ENCODE measurements around the gene PCSK7. TPM values are rescaled to one million over a fixed set of nuclear protein-coding genes. Genes with fewer than 3 reads are reported as not detected.
A peak's percentile ranks its signal among the peaks of the same experiment; 100 is the strongest.

PCSK7 gene
- total RNA-seq, 2 experiments from 2014 or later, result 229 to 247 TPM

DNA sequence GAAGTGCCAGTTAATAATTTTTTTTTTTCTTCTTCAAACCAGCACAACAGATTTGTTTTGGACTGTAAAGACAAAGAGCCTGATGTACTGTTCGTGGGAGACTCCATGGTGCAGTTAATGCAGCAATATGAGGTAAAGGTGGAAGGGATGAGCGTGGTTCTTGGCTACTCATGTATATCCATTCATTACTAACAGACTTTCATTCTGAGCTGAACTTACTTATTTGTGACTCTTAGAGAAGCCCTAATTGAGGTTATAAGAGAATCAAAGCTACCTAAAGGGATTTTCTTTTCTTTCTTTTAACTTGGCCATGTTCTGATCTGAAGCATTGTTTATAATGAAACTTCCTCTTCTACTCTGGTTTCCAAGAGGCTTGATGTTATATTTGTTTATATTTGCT is 72.0 kb downstream of the PCSK7 start:
- Histone ChIP-seq H3K27me3 (ENCODE audit: control insufficient read depth in 1 of 2, insufficient read depth in 2 of 2, low read length in 2 of 2) (no peaks in the 10 kb centered on the region), H3K4me3 (ENCODE audit: low read length) (no peak overlapping the region), H3K36me3 (ENCODE audit: insufficient read depth, low read length) (peaks cover 70% of the 10 kb centered on the region), H3K9me3 (ENCODE audit: control insufficient read depth in 1 of 2, insufficient read depth in 1 of 2, low read length in 2 of 2) (no peaks in the 10 kb centered on the region), H3K4me1 (ENCODE audit: insufficient read depth, low read length) (peaks cover 1% of the 10 kb centered on the region), H3K27ac (ENCODE audit: low read depth in 1 of 2, low read length in 2 of 2) (no peak overlapping the region)
- H3K36me3 Mint-ChIP-seq (ENCODE audit: low read depth), result peaks cover 85% of the 10 kb centered on the region
- TF ChIP-seq, protein P1, sequence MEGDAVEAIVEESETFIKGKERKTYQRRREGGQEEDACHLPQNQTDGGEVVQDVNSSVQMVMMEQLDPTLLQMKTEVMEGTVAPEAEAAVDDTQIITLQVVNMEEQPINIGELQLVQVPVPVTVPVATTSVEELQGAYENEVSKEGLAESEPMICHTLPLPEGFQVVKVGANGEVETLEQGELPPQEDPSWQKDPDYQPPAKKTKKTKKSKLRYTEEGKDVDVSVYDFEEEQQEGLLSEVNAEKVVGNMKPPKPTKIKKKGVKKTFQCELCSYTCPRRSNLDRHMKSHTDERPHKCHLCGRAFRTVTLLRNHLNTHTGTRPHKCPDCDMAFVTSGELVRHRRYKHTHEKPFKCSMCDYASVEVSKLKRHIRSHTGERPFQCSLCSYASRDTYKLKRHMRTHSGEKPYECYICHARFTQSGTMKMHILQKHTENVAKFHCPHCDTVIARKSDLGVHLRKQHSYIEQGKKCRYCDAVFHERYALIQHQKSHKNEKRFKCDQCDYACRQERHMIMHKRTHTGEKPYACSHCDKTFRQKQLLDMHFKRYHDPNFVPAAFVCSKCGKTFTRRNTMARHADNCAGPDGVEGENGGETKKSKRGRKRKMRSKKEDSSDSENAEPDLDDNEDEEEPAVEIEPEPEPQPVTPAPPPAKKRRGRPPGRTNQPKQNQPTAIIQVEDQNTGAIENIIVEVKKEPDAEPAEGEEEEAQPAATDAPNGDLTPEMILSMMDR (IDR thresholded peaks at IDR 0.05), result no peak
- intact Hi-C loops (cut with DNase I, micrococcal nuclease), result no loop called here
- H3K27ac Mint-ChIP-seq, result peak overlapping the region; percentile 39
- DNase-seq (no peak), ATAC-seq (ENCODE audit: poor library complexity) (no peak)
- CTCF ChIA-PET, result interaction anchor here (1.0 kb wide), 1 partner anchor 67 kb away, joined by 3 read pairs; no protein-coding TSS in a partner anchor
- H3K9me3 Mint-ChIP-seq, result no peaks in the 10 kb centered on the region
- H3K4me1 Mint-ChIP-seq (ENCODE audit: low read depth), result peaks cover 14% of the 10 kb centered on the region
- H3K4me3 Mint-ChIP-seq, result no peak overlapping the region
- no peaks in the 10 kb centered on the region for H3K27me3 Mint-ChIP-seq
- POLR2A ChIA-PET, result interaction anchor here (0.9 kb wide), 1 partner anchor 305 kb away, joined by 3 read pairs; no protein-coding TSS in a partner anchor

- no peaks in the 10 kb centered on the region for H3K9me3 Mint-ChIP-seq
- intact Hi-C loops (cut with DNase I, micrococcal nuclease), result no loop called here
- H3K36me3 Mint-ChIP-seq (ENCODE audit: low read depth), result peaks cover 86% of the 10 kb centered on the region
- ATAC-seq (ENCODE audit: poor library complexity) (no peak), DNase-seq (no peak)
- Histone ChIP-seq H3K36me3 (ENCODE audit: insufficient read depth, low read length) (peaks cover 68% of the 10 kb centered on the region), H3K4me3 (ENCODE audit: low read length) (no peak overlapping the region), H3K4me1 (ENCODE audit: insufficient read depth, low read length) (peaks cover 3% of the 10 kb centered on the region), H3K9me3 (ENCODE audit: control insufficient read depth in 1 of 2, insufficient read depth in 1 of 2, low read length in 2 of 2) (no peaks in the 10 kb centered on the region), H3K27ac (ENCODE audit: low read depth in 1 of 2, low read length in 2 of 2) (no peak overlapping the region), H3K27me3 (ENCODE audit: control insufficient read depth in 1 of 2, insufficient read depth in 2 of 2, low read length in 2 of 2) (no peaks in the 10 kb centered on the region)
- no peak overlapping the region for H3K4me3 Mint-ChIP-seq
- TF ChIP-seq, protein P1 (IDR thresholded peaks at IDR 0.05), result no peak
- no peak overlapping the region for H3K27ac Mint-ChIP-seq
- H3K27me3 Mint-ChIP-seq, result no peaks in the 10 kb centered on the region
- H3K4me1 Mint-ChIP-seq (ENCODE audit: low read depth), result peaks cover 18% of the 10 kb centered on the region
- ChIA-PET CTCF (no interaction called here), POLR2A (no interaction called here)
Observed at GRCh38 chr11:117157507-117157906, 74.4 kb downstream of the PCSK7 start.

DNA sequence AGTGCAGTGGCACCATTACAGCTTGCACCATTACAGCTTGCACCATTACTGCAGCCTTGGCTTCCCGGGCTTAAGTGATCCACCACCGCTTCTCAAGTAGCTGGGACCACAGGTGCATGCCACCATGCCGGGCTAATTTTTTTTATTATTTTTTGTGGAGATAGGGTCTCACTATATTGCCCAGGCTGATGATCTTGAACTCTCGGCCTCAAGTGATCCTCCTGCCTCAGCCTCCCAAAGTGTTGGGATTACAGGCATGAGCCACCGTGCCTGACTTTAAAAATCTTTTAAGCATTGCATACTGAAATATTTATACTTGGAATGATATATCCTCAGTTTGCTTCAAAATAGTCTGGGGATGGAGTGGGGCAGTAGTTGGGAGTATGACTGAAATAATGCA is 77.4 kb downstream of the PCSK7 start:
- Histone ChIP-seq H3K27me3 (ENCODE audit: control insufficient read depth in 1 of 2, insufficient read depth in 2 of 2, low read length in 2 of 2) (no peaks in the 10 kb centered on the region), H3K27ac (ENCODE audit: low read depth in 1 of 2, low read length in 2 of 2) (no peak overlapping the region), H3K4me3 (ENCODE audit: low read length) (no peak overlapping the region), H3K4me1 (ENCODE audit: insufficient read depth, low read length) (peaks cover 16% of the 10 kb centered on the region), H3K9me3 (ENCODE audit: control insufficient read depth in 1 of 2, insufficient read depth in 1 of 2, low read length in 2 of 2) (no peaks in the 10 kb centered on the region), H3K36me3 (ENCODE audit: insufficient read depth, low read length) (peaks cover 44% of the 10 kb centered on the region)
- Mint-ChIP-seq H3K4me1 (ENCODE audit: low read depth) (peaks cover 39% of the 10 kb centered on the region), H3K9me3 (no peaks in the 10 kb centered on the region), H3K4me3 (no peak overlapping the region), H3K27ac (no peak overlapping the region), H3K27me3 (no peaks in the 10 kb centered on the region), H3K36me3 (ENCODE audit: low read depth) (peaks cover 76% of the 10 kb centered on the region)
- ATAC-seq (ENCODE audit: poor library complexity) (no peak), DNase-seq (no peak)
- ChIA-PET POLR2A (no interaction called here), CTCF (no interaction called here)
- TF ChIP-seq, protein P1 (IDR thresholded peaks at IDR 0.05), result no peak
- intact Hi-C loops (cut with DNase I, micrococcal nuclease), result no loop called here

Other genes with a start within 250 kb of the PCSK7 start
- 10 to 100 TPM; 81.4 to 86.1 TPM for gene SIK3, start 133.6 kb downstream of the PCSK7 start, total RNA-seq
- 10 to 100 TPM; 44.3 to 45.6 TPM for gene PAFAH1B2, start 87.8 kb downstream of the PCSK7 start, total RNA-seq
- gene SIDT2, start 53.3 kb downstream of the PCSK7 start, total RNA-seq, result 100 to 1,000 TPM; 197 to 200 TPM
- gene TAGLN, start 32.7 kb downstream of the PCSK7 start, total RNA-seq, result 1 to 10 TPM; 8.4 to 9.5 TPM
- 10 to 100 TPM; 12.9 to 15.8 TPM for gene RNF214, start 598 bp upstream of the PCSK7 start, total RNA-seq
- 1 to 10 TPM in 1 of 2 experiments, under 1 TPM in 1; 0.99 to 1.2 TPM for gene BACE1-AS, start 59.3 kb upstream of the PCSK7 start, total RNA-seq
- under 1 TPM; 0.38 to 0.59 TPM for gene BACE1, start 84.2 kb upstream of the PCSK7 start, total RNA-seq
- gene CEP164, start 95.8 kb upstream of the PCSK7 start, total RNA-seq, result 10 to 100 TPM; 33.0 to 36.7 TPM